Fibroblast of skin of abdomen (primary cell): Measurements from ENCODE around the gene YAF2.
"Not testable (repeated sequence)": the region's sequence is repeated elsewhere in the genome, so short reads cannot be mapped to it uniquely, and the experiment has no call there.

Experiments
- DNase-seq: peaks from one replicate; pipeline ENCODE4 v3.0.0-alpha.2; 2013

YAF2 gene

GRCh38 chr12:42192686-42193085, 45.4 kb downstream of the YAF2 start:
- DNase-seq, result no peak

DNA sequence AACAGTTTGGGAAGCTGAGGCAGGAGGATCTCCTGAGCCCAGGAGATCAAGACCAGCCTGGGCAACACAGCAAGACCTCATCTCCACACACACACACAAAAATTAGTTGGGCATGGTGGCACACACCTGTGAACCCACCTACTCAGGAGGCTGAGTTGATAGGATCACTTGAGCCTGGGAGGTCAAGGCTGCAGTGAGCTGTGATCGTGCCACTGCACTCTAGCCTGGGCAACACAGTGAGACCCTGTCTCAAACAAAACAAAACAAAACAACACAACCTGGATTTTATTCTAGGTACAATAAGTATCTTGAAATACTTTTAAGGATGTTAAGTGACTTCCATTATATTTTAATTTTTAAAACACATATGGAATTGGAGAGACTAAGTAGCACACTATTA, 45.8 kb downstream of the YAF2 start:
- DNase-seq, result no peak

GRCh38 chr12:42190376-42190775, 47.7 kb downstream of the YAF2 start:
- DNase-seq, result no peak

DNA sequence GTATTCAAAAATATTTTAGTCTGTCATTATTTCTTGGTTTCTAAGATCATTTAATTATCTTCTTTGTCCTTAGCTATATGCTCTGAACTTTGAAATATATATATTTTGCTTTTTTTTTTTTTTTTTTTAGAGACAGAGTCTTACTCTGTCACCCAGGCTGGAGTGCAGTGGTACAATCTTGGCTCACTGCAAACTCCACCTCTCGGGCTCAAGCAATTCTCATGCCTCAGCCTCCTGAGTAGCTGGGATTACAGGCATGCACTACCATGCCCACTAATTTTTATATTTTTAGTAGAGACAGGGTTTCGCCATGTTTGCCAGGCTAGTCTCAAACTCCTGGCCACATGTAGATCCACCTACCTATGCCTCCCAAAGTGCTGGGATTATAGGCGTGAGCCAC, 49.8 kb downstream of the YAF2 start:
- DNase-seq, result not testable (repeated sequence)

- no peak for DNase-seq
Measured at GRCh38 chr12:42187799-42188198, 50.2 kb downstream of the YAF2 start.

DNA sequence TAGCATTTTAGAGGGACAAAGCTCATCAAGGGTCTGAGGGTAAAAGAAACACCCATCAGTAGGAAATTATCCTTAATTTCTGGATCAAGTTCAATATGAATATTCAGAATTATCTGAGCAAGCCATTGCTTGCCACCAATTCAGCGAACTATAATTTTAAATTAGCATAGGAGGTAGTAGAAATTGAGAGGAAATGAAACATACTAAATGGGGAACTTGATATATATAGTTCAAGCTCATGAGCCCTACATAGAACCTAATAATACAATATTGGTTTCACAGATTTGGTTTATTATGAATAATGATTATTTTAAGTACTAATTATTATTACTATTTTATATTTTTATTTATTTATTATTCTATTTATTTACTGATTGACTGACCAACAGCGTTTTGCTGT, 51.3 kb downstream of the YAF2 start:
- DNase-seq, result no peak

DNA sequence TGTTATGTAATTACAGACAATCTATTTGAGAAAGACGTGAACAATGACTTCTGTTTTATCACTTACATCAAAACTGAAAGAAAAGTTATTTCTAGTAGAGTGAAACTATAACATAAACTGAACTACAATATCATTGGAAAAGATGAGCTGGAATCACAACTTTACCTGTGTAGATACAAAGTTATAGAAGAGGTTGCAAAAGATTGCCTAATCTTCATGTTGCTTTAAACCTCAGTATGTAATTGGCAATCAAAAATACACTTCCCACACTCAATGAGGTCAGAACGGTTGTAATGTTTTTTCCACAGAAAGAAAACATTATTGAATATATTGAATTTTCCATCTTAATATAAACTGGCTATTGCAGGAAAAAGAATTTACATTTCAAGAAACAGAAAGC, 55.7 kb downstream of the YAF2 start:
- no peak for DNase-seq

DNA sequence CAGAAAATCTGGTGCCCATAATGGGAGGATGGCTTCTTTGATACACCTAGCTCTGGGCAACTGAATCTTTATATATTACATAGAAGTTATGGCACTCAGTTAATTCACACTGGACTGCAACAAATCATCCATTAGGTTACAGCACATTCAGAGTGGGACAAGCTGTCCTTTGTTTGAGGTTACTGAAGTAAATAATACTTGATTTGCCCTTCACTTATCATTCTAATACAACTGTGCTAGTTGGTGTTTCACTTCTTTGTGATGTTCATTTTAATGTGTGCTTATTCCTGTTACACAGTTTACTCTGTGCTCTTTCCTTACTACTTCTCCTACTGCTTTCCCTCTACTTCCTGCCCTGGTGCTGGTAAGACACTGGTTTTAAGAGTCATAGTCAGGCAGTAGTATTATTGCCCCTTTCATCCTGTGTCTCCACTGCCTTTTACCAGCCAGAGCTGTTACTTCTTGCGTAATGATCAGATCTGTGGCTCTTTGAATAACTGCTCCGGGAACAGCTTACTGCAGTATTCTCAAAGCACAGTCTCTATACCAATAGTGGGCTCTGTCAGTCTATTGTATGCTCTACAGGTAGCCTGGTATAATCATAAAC, 57.0 kb downstream of the YAF2 start:
- peak; percentile 2 for DNase-seq

DNA sequence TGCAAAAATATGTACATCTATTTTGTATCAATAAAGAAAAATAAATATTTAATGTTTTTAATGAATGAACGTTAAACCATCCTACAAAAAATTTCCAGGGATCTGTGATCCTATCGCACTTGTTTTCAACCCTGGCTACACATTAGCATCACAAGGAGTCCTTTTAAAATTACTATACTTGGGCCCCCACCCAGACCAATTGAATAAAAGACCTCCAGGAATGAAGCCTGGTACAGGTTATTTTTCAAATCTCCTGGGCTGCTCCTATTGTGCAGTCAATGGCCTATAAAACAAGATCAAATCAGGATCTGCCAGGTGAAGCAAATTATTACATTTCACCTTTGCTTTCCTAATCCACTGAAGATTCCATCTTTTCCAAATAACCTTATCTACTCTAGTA, 59.9 kb downstream of the YAF2 start:
- DNase-seq, result no peak

DNA sequence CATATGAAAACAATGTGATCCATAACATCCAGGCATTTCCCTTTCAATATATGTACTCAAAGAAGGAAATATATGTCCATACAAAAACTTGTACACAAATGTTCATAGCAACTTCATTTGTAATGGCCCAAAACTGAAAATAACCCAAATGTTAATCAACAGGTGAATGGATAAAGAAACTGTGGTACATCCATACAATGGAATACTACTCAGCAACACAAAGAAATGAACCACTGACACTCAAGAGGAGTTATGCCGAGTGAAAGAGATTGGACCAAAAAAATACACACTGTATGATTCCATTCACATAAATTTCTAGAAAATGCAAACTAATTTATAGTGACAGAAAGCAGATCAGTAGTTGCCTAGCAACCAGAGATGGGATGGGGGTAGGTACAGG, 63.1 kb downstream of the YAF2 start:
- DNase-seq, result no peak

DNA sequence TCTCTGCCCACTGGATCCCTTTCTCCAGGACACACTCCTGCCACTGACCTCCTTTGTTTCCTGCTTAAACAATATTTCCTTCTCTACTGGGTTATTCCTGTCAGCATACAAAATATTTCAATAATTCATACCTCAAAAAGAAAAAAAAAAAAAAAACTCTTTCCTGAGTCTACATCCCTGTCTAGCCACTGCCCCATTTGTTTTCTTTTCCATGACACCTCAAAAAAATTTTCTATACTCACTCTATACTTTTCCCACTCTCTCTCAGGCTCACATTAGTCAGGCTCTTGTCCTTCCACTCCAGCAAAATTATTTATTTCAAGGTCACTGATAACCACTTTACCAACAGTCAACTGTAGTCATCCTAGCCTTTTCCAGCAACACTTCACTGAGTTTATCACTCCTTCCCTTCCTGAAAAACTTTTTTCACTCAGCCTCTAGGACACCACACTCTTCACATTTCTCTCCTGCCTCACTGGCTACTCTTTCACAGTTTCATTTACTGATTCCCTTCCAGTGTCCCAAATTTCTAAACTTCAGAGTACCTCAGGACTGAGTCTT, 64.0 kb downstream of the YAF2 start:
- DNase-seq, result no peak

GRCh38 chr12:42172441-42173210, 65.4 kb downstream of the YAF2 start:
- peak; percentile 67 for DNase-seq

- DNase-seq, result no peak
Measured at GRCh38 chr12:42167711-42168110, 70.3 kb downstream of the YAF2 start.

DNA sequence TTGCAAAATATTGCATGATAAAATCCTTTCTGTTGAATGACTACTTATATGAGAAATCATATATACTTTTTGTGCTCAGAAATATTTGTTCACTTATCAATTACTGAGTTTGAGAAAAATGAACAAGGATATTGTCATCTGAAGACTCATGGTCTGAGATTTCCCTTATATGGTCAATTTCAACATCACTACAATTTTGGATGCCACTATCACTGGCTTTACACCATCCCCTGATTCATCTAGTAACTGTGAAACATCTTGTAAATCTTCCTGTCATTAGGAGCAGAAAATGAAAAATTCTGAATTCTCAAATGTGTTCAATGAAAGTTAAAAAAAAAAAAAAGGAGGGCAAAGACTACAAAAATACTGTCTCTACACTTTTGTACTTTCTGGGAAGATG, 71.5 kb downstream of the YAF2 start:
- peak; percentile 86 for DNase-seq

DNA sequence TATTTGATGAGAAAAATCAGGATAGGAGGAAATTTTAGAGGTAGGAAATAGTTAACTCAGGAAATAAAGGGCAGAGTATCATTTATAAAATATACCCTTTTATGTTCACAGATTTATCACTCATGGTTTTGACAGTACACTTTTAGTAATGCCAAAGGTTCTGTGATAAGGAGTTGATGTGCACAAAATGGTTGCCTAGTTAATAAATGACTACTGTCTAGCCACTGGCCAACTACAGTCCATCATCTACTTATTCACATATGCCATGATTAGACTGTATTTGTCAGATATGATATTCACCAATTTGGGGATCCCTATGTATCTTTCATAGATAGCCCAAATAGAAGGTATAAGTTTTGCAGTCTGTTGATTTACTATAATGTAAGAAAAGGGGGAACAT, 74.1 kb downstream of the YAF2 start:
- DNase-seq, result no peak

GRCh38 chr12:42162965-42163364, 75.1 kb downstream of the YAF2 start:
- DNase-seq, result no peak

- peak; percentile 46 for DNase-seq
Measured at GRCh38 chr12:42162193-42162592, 75.9 kb downstream of the YAF2 start.

DNA sequence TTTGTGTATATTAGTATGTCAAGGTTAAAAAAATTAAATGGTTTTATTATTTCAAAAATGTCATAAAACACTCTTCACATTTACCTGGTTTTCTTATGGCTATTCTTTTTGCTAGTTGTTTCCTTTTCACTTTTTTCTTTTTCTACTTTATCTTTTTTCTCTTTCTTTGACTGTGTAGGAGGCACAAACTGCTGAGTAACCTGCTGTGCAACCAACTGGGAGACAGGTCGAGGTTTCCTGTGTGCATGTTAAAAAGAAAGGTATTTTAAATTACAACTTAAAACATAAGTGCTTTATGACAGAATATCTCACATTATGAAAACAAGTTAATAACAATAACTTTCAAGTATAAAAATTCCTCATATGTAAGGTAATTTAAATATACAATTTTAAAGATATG, 76.5 kb downstream of the YAF2 start:
- no peak for DNase-seq

GRCh38 chr12:42156232-42156631, 81.8 kb downstream of the YAF2 start:
- no peak for DNase-seq

- no peak for DNase-seq
Measured at GRCh38 chr12:42145552-42146215, 92.4 kb downstream of the YAF2 start.

- DNase-seq, result no peak
Measured at GRCh38 chr12:42145197-42145549, 92.9 kb downstream of the YAF2 start.

GRCh38 chr12:42144408-42145196, 93.4 kb downstream of the YAF2 start, which contains the start of gene GXYLT1:
TSS of gene GXYLT1 (minus strand) at chr12:42144874. CDS start at chr12:42144646, 228 bp downstream.
- peak; percentile 95 for DNase-seq

DNA sequence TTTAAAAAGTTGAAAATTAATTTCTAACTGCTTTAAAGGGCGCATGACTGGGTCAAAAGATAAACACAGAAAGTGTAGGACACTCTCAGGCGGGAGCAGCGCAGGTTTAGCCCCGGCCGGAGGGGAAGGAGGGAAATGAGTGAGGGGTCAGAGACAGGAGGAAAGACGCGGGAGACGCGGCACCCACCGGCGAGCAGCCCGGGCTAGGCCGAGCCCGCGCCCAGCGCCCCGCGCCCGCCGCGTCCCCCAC, 94.0 kb downstream of the YAF2 start:
- DNase-seq, result no peak
